NCI-H1694 treated with DMSO at 0.1 percent for 48 hours (cell line): ENCODE results near the gene LHX6.

Experiments
- DNase-seq: peaks from one replicate; lab custom pipeline; 2025; lab: John Stamatoyannopoulos, UW

Gene LHX6

DNA sequence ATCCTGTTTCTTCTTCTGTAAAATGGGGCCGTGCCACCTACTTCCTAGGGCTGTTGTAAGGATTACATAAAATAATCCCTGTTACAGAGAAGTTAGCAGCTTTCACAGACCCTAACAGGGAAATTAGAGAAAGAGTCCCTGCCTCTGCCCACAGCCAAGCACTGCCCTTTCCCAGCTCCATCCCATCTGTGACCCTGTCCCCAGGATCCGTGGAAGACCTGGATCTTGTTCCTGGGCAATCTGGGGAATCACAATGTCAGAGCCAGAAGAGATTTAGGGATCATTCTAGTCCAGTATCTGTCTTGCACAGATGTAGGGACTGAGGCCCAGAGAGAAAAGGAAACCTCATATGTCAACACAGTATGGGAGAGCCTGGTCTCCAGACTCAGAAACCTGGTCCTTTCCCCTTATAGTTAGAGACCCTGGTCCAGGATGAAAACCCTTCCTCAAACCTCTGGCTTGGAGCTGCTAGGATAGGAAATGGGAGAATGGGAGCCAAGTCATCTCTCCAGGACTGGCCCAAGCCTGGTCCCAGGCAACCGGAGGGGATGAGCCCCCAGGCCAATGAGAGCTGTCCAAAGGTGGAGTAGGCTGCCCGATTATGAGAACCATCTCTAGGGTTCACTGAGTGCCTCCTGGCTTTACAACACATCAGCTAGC lies 12.5 kb downstream of the LHX6 start:
- DNase-seq: no peak

- no peak for DNase-seq
Observed at GRCh38 chr9:122215663-122216062, 13.1 kb downstream of the LHX6 start.

DNA sequence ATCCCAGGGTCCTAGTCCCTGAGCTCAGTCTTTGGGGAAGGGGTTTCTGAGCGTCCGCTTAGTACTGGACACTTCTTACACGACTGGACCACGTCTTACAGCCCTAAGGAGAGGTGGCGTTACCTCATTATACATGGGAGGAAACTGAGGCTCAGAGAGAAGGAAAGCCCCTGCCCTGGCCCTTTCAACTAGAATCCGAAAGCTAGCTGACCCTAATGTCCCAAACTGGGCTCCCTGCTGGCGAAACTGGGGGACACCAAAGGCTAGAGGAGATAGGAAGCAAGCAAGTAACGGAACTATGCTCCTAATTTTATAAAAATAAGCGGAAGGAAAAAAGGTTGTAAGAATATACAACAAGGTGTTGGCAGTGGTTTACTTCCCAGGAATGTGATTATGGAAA lies 14.2 kb downstream of the LHX6 start:
- no peak for DNase-seq

- DNase-seq: no peak
Observed at GRCh38 chr9:122213589-122214413, 15.0 kb downstream of the LHX6 start.

DNA sequence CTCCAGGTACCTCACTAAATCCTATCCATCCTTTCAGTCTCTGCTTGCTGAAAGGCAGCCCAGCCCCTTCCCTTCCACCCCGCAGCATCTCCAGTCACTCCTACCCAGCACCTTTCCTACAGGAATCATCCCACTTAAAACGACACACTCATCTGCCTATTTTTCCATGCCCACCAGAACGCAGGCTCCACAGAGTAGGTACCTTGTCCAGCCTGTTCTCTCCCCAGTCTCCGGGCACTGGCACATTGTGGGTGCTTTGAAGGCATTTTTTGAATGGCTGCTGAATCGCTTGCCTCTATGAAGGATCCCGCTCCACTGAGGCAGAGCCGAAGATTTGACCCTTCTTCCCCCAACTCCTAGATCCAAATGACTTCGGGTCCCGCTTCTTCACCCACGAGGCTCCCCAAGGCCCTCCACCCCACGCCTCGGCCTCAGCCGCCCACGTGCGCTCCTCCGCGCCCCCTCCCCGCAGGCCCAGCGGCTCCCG lies 15.6 kb downstream of the LHX6 start:
- DNase-seq: no peak

- no peak for DNase-seq
Observed at GRCh38 chr9:122212473-122213004, 16.2 kb downstream of the LHX6 start.

- no peak for DNase-seq
Observed at GRCh38 chr9:122209451-122209850, 19.3 kb downstream of the LHX6 start.

GRCh38 chr9:122207096-122207495 lies 21.7 kb downstream of the LHX6 start:
- no peak for DNase-seq

DNA sequence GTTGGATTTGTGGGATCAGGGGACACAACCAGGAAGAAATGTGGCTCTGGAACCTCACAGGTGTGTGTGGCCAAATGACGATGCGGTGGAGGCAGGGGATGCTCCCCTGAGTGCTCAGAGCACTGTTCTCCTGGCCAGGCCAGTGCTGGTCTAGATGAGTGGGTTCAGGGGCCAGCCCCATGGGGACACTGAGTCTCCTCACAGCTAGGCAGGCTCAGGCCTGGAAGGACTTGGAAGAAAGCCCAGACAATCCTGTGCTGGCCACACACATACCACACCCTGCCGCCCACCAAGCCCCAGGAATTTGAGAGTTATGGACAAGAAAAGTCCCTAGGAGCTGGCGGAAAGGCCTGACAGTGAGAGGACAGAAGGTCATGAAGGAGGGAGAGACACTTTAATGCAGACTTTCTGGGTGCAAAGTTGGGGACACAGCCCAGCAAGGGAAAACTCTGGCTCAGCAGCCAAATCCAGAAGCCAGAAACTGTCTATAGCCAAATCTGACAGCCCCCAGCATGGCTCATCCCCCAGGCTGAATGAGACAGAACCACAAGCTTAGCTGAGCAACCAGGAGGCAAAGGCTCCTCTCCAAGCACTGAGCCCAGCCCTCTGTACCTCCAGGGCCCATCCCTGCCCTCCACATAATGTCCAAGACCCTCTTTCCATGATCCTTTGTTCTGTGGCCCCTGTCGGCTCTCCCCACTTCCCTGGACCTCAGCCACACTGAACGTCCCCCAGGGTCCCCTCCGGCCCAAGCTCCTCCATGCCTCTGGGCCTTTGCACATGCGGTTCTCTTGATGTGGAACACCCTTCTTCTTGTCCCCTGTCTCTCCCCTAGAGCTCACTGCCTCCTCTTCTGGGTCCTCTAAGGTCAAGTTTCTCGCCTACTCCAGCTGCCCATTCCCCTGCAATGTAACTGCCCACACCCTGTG lies 22.4 kb downstream of the LHX6 start:
- no peak for DNase-seq

GRCh38 chr9:122205176-122205575 lies 23.6 kb downstream of the LHX6 start:
- DNase-seq: no peak

GRCh38 chr9:122204491-122204890 lies 24.3 kb downstream of the LHX6 start:
- DNase-seq: no peak

GRCh38 chr9:122204055-122204454 lies 24.7 kb downstream of the LHX6 start:
- DNase-seq: no peak

DNA sequence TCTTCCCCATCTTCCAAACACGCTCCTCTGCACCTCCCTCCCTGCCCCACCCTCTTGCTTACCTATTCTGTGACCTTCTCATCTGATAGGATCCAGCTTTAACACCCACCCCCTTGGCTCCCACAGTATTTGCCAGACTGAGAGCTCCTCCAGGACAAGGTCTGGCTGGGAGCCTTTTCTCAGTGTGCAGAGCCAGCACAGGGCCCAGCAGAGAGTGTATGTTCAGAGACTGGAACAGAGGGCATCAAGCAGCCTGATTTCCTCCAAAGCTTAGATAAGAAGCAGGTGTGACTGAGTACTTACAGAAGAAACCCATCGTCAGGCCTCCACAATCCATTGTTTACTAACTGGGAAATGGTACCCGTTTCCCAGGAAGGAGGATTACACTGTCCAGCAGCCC lies 26.6 kb downstream of the LHX6 start:
- no peak for DNase-seq

DNA sequence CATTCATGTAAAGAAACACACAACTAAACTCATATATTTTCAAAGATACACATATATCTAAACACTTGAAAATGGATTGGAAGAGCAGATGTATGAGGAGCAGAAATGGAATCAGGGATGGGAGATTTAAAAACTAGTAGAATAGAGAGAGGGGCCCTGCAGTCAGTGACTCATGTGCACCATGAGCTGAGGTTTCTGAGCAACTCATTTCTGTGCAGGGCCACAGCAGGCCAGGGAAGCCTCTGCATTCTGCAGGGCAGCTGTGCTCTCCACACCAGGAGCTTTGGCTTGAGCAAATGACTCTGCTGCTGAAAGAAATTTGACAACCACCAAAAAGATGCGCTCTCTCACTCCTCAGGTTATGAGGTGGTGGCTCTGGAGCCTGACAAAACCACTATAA lies 27.1 kb downstream of the LHX6 start:
- no peak for DNase-seq

DNA sequence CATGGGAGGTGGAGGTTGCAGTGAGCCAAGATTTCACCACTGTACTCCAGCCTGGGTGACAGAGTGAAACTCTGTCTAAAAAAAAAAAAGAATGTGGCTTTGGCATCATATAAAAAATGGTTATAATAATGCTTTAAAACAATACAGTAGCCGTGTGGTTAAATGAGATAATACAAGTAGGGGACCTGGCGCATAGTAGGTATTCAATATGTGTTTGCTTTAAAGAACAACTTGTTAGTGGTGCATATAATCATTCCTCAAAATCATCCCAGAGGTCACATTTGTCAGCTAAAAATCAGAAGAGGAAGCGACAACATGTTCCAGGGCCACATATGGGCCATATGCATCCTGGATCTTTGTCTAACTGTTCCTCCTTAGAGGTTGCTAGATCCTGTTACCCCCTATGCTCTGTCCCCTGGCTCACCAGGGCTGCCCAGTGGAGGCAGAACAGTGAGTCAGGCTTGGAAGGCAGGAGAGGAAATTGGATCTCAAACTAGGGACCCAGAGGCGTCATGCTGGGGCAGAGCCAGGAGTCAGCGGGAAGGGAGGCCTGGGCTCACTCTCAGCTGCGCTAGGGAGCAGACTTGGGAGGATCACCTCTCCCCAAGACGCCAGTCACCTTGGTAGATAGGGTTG lies 27.7 kb downstream of the LHX6 start:
- no peak for DNase-seq

GRCh38 chr9:122197882-122198281 lies 30.9 kb downstream of the LHX6 start:
- no peak for DNase-seq

GRCh38 chr9:122197426-122197825 lies 31.3 kb downstream of the LHX6 start:
- DNase-seq: no peak

- no peak for DNase-seq
Observed at GRCh38 chr9:122195875-122196274, 32.9 kb downstream of the LHX6 start.

- DNase-seq: no peak
Observed at GRCh38 chr9:122193651-122194050, 35.1 kb downstream of the LHX6 start.

DNA sequence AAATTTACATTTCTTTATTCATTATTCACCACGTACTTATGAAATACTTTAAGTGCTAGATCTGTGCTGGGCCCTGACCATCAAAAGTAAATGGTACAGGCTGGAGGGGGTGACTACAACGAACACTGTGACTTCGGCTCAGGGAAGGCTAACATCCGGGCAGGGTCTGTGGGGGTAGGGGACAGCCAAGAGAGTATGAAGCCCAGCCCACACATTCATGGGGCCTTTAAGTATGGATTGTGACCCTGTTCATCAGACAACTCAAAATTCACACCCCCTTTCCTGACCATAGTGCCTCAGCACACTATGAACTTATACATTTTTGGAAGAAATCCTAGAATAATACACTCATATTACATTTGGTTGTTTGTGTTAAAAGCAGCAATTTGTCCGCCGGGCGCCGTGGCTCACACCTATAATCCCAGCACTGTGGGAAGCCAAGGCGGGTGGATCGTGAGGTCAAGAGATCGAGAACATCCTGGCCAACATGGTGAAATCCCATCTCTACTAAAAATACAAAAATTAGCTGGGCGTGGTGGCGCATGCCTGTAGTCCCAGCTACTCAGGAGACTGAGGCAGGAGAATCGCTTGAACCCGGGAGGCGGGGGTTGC lies 35.7 kb downstream of the LHX6 start:
- no peak for DNase-seq

DNA sequence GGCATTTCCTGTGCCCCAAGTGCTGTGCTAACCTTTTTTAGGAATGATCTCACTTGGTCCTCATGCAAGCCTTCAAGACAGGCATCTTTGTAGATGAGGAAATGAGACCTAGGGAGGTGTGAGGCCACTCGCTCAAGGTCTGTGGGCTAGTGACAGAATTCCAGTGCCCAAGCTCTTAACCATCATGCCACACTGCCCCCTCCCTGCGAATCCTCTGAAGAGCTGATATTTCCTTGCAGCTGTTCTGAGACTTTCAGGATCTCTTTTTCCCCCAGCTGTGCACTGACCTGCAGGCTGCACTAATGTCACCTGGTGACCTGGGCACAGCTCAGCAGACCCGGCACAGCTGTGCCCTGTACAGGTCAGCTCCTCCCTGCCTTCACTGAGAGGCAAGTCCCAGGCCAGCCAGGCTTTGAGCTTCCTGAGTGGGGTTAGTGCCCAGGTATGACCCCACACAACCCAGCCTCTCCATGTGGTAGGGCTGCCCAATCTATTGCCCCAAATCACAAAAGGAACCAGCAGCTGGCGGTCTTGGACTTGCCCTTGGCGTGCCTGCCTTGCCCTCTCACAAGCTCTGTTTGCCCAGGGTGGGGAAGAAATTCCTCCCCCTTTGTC lies 36.4 kb downstream of the LHX6 start:
- no peak for DNase-seq
